Posterior cingulate gyrus (tissue), 11 donors: ENCODE data around the gene TACC2.

Source experiments
- DNase-seq, 10 donors: peaks; one replicate each; pipeline versions ENCODE4 v3.0.0 to v3.0.0-alpha.2; 2020 to 2021; ENCODE audit warnings: mixed read lengths in 3 of 10
- intact Hi-C: fragments of 100-400 bp; cut with DNase I; formaldehyde crosslinking; loops from one replicate; pipeline ENCODE4 v1.15.1; 2023

The TACC2 gene

GRCh38 chr10:122161795-122162194, 172.8 kb downstream of the TACC2 start:
- no peak for DNase-seq
- intact Hi-C loops = no loop called here

- intact Hi-C loops = no loop called here
- DNase-seq = peak in 3 of 10 donors; percentile 33 to 81 (median 33)
Measured at GRCh38 chr10:122162671-122163173, 173.8 kb downstream of the TACC2 start.

- intact Hi-C loops = no loop called here
Measured at GRCh38 chr10:122163174-122164022, 174.4 kb downstream of the TACC2 start.

GRCh38 chr10:122164023-122164601, 175.1 kb downstream of the TACC2 start:
- intact Hi-C loops = no loop called here
- peak; percentile 52 to 96 (median 70) for DNase-seq

More at GRCh38 chr10:122163174-122164022, 174.4 kb downstream of the TACC2 start:
- peak in 8 of 10 donors; percentile 29 to 94 (median 65) for DNase-seq

- intact Hi-C loops = no loop called here
- no peak for DNase-seq
Measured at GRCh38 chr10:122164815-122165483, 176.0 kb downstream of the TACC2 start.

GRCh38 chr10:122165484-122166276, 176.7 kb downstream of the TACC2 start:
- no peak for DNase-seq
- intact Hi-C loops = no loop called here

GRCh38 chr10:122168101-122168500, 179.1 kb downstream of the TACC2 start:
- intact Hi-C loops = no loop called here
- DNase-seq = no peak

- intact Hi-C loops = no loop called here
- DNase-seq = no peak
Measured at GRCh38 chr10:122168598-122169394, 179.8 kb downstream of the TACC2 start.

- intact Hi-C loops = no loop called here
- no peak for DNase-seq
Measured at GRCh38 chr10:122170802-122171201, 181.8 kb downstream of the TACC2 start.

- DNase-seq = no peak
- intact Hi-C loops = no loop called here
Measured at GRCh38 chr10:122171302-122172075, 182.5 kb downstream of the TACC2 start.

GRCh38 chr10:122172361-122173008, 183.5 kb downstream of the TACC2 start:
- DNase-seq = no peak
- intact Hi-C loops = no loop called here

GRCh38 chr10:122173337-122173736, 184.4 kb downstream of the TACC2 start:
- no peak for DNase-seq
- intact Hi-C loops = no loop called here

- no peak for DNase-seq
- intact Hi-C loops = no loop called here
Measured at GRCh38 chr10:122173766-122174435, 184.9 kb downstream of the TACC2 start.

GRCh38 chr10:122176232-122177213, 187.6 kb downstream of the TACC2 start:
- no peak for DNase-seq
- intact Hi-C loops = no loop called here

GRCh38 chr10:122178655-122179054, 189.7 kb downstream of the TACC2 start:
- no peak for DNase-seq
- intact Hi-C loops = no loop called here

- intact Hi-C loops = no loop called here
Measured at GRCh38 chr10:122181041-122181732, 192.2 kb downstream of the TACC2 start.

More at GRCh38 chr10:122181041-122181732, 192.2 kb downstream of the TACC2 start:
- DNase-seq = no peak
